DMS 273 (cell line): ENCODE measurements around the gene NRG4.
"Not testable (repeated sequence)": the region's sequence is repeated elsewhere in the genome, so short reads cannot be mapped to it uniquely, and the experiment has no call there.

Experiments
- DNase-seq: peaks from one replicate; lab custom pipeline; 2025; ENCODE audit not compliant: unreplicated experiment; lab: John Stamatoyannopoulos, UW

NRG4 gene, protein sequence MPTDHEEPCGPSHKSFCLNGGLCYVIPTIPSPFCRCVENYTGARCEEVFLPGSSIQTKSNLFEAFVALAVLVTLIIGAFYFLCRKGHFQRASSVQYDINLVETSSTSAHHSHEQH

GRCh38 chr15:76011627-76012551, at the start of gene NRG4:
Gene NRG4 (minus strand): TSS chr15:76012424. CDS start chr15:76011230, 1,194 bp downstream.
- peak; percentile 5 for DNase-seq

- no peak for DNase-seq
Measured at GRCh38 chr15:76061700-76062099, 49.5 kb upstream of the NRG4 start.

DNA sequence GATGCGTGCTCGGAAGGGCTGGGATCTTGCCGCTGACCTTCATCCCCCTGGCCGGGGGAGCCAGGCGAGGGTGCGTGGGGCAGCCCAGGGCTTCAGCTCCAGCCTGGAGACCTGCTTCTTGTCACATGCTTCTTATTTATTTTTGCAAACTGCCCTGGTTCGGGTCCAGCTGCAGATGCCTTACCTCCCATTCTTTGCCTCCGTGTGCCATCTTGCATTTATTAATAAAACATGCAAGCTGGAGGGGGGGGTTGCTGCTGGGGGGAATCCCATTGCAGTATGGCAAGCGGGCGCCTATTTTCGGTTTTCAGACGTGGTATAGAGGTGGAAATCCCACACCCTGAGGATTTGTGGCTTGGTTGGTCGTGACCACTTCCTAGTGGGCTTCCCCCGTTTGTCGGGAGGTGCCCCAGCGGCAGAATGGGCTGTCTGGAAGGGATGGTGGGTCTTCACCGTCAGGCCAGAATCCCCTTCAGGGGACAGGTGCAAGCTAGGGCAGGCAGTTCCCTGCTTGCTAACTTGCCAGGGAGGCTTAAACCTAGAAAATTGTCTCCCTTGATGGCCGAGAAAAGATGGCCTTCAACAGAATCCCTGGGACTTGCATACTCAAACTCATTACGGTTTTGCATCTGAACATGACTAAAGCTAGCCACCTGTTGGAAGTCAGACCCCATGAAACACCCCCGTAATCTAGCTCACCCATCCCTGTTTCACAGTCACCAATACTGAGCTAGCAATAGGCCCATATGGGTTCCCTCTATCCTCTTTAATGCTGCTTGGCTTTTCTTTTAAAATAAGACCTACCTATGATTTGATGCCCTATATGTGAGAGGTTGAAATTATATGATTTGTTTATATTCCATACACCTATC, 48.1 kb upstream of the NRG4 start:
- DNase-seq: peak; percentile 44

GRCh38 chr15:76059320-76060117, 47.3 kb upstream of the NRG4 start, which contains the start of gene TMEM266:
Gene TMEM266 (plus strand): TSS chr15:76059985. CDS start chr15:76134264, 74,279 bp downstream.
- peak; percentile 90 for DNase-seq

DNA sequence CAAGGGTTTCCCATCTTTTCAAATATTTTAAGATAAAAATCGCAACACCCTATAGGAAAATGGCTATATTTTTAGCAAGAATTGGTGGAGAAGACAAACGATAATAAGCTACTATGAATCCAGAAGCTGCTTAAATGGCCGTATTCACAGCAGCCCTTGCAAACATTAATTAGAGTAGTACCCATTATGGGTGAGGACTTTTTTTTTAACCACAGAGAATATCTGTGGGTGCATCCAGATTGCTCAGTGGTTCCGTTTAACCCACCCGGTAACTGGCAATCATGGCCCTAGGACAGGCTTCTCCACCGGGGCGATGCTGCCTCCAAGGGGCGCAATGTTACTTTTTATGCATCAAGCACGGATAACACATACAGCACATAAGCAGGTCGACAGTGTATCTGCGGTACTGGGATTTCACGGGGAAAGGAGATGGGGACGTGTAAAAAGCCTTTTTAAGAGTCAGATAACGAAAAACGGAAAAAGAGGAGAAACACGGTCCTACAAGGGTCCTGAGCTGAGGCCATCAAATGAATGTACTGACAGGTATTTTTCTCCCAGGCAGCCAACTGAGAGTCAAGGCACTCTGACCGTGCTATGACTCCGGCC, 46.6 kb upstream of the NRG4 start:
- DNase-seq: peak; percentile 66

DNA sequence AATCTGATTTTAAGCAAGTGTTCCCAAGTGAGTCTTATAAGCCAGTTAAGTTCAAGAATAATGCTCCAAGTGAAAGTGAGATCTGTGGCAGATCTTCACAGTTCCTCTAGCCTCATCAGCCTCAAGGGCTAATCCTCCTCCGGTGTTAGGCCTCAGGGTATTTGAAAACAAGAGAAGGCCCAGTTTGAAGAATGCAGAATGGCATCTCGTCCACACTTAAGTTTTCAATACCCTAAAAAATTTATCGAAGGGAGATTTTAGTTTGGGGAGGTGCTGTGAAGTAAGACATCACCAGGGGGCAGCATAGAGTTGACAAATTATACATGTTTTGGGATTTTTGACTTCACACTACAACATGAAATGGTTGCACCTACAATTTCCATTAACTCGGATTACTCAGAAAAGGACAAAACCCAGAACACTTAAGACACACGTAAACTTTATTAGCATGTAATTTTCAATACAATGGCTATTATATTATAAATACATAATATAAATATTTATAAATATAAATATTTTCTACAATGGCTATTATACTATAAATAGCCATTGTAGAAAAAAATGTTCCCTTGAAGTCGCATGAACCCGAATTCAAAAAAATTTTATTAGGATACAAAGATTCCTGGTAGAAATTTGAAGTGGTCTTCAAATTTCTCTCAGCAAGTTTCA, 45.2 kb upstream of the NRG4 start:
- peak; percentile 58 for DNase-seq

GRCh38 chr15:76056931-76057330, 44.7 kb upstream of the NRG4 start:
- no peak for DNase-seq

- DNase-seq: not testable (repeated sequence)
Measured at GRCh38 chr15:76054201-76054600, 42.0 kb upstream of the NRG4 start.

DNA sequence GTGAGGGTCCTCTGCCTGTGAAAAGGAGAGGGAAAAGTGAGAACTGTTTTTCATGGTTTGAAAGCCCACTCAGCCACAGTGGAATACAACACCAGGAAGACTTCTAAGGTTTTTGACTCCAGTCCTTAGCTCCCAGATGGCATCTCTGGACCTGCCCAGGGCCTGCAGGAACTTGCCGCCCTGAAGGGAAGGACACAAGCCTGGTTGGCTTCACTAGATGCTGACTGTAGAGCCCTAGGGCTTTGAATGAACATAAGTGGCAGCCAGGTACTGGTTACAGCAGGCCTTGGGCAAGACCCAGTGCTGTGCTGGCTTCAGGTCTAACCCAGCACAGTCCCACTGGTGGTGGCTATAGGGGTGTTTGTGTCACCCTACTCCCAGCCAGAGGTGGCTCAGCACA, 26.3 kb upstream of the NRG4 start:
- no peak for DNase-seq

- no peak for DNase-seq
Measured at GRCh38 chr15:76035593-76035992, 23.4 kb upstream of the NRG4 start.

- no peak for DNase-seq
Measured at GRCh38 chr15:76034111-76034510, 21.9 kb upstream of the NRG4 start.

DNA sequence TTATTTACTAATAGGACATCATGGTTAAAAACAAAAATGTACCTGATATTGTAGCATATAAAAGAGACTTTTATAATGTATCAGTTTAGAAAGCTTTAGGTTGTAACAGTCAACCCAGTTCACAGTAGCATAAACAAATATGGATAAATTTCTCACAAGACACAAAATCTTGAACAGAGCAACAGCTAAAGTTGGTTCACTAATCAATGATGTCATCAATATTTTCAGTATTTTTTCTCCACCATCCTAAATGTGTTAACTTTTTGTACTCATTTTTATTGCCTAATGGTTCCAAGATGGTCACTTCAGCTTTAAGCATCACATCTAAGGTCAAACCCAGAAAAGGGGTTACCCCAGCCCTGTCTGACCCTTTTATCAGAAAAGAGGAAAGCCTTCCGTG, 21.2 kb upstream of the NRG4 start:
- no peak for DNase-seq

GRCh38 chr15:76032046-76032445, 19.8 kb upstream of the NRG4 start:
- DNase-seq: no peak

- no peak for DNase-seq
Measured at GRCh38 chr15:76024021-76024768, 12.0 kb upstream of the NRG4 start.

DNA sequence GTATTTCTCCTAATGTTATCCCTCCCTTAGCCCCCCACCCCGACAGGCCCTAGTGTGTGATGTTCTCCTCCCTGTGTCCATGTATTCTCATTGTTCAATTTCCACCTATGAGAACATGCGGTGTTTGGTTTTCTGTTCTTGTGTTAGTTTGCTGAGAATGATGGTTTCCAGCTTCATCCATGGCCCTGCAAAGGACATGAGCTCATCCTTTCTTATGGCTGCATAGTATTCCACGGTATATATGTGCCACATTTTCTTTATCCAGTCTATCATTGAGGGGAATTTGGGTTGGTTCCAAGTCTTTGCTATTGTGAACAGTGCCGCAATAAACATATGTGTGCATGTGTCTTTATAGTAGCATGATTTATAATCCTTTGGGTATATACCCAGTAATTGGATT, 1.2 kb upstream of the NRG4 start:
- DNase-seq: not testable (repeated sequence)

GRCh38 chr15:76010613-76011012, 1.6 kb downstream of the NRG4 start:
- DNase-seq: no peak

- DNase-seq: no peak
Measured at GRCh38 chr15:76006136-76006778, 6.0 kb downstream of the NRG4 start.

DNA sequence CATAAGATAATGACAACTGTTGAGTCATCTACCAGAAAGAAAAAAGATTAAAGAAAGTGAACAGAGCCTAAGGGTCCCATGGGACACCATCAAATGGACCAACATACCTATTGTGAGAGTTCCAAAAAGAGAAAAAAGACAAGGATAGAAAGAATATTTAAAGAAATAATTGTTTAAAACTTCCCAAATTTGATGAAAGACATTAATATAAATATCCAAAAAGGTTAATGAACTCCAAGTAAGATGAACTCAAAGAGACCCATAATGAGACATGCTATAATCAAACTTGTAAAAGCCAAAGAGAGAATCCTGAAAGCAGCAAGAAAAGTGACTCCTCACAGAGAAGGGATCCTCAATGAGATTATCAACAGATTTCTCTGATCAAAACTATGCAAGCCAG, 8.9 kb downstream of the NRG4 start:
- DNase-seq: no peak
